Measurements from ENCODE around the gene TRPV4.
"Not testable (repeated sequence)": the region's sequence is repeated elsewhere in the genome, so short reads cannot be mapped to it uniquely, and the experiment has no call there.

GRCh38 chr12:109850518-109850917, 17.3 kb upstream of the TRPV4 start:
- not testable (repeated sequence) for TF ChIP-seq CTCF (IDR thresholded peaks at IDR 0.05; ENCODE audit: low read depth, low read length); POLR2A (IDR thresholded peaks at IDR 0.05; ENCODE audit: extremely low read depth, insufficient read length); MYC (IDR thresholded peaks at IDR 0.05; ENCODE audit: low read depth, low read length)
- TF ChIP-seq, protein P1, sequence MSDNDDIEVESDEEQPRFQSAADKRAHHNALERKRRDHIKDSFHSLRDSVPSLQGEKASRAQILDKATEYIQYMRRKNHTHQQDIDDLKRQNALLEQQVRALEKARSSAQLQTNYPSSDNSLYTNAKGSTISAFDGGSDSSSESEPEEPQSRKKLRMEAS (IDR thresholded peaks at IDR 0.05; ENCODE audit: low read depth, low read length), result not testable (repeated sequence)

All from NB4 (cell line).